ENCODE results near the gene PLD4.

Gene PLD4

GRCh38 chr14:104970231-104971068, 45.8 kb downstream of the PLD4 start:
- peak; percentile 81 for DNase-seq (ENCODE audit: low read depth)
- peak overlapping the region; percentile 43 for H3K4me3 ChIP-seq (ENCODE audit: low read depth, low read length)
- no peak for TF ChIP-seq CTCF (IDR thresholded peaks at IDR 0.05; ENCODE audit: low read depth, low read length, missing control alignments)
- in situ Hi-C loops (cut with HindIII; ENCODE audit: low sequenced_read_pairs) = no loop called here

GRCh38 chr14:104971447-104972240, 47.0 kb downstream of the PLD4 start:
- no peak overlapping the region for H3K4me3 ChIP-seq (ENCODE audit: low read depth, low read length)
- DNase-seq (ENCODE audit: low read depth) = no peak
- in situ Hi-C loops (cut with HindIII; ENCODE audit: low sequenced_read_pairs) = no loop called here
- no peak for TF ChIP-seq CTCF (IDR thresholded peaks at IDR 0.05; ENCODE audit: low read depth, low read length, missing control alignments)

- no peak for DNase-seq (ENCODE audit: low read depth)
- H3K4me3 ChIP-seq (ENCODE audit: low read depth, low read length) = no peak overlapping the region
- in situ Hi-C loops (cut with HindIII; ENCODE audit: low sequenced_read_pairs) = no loop called here
- no peak for TF ChIP-seq CTCF (IDR thresholded peaks at IDR 0.05; ENCODE audit: low read depth, low read length, missing control alignments)
Measured at GRCh38 chr14:104972301-104973134, 47.8 kb downstream of the PLD4 start.

GRCh38 chr14:104973135-104973384, 48.4 kb downstream of the PLD4 start:
- in situ Hi-C loops (cut with HindIII; ENCODE audit: low sequenced_read_pairs) = no loop called here
- no peak overlapping the region for H3K4me3 ChIP-seq (ENCODE audit: low read depth, low read length)
- DNase-seq (ENCODE audit: low read depth) = peak; percentile 91
- no peak for TF ChIP-seq CTCF (IDR thresholded peaks at IDR 0.05; ENCODE audit: low read depth, low read length, missing control alignments)

- in situ Hi-C loops (cut with HindIII; ENCODE audit: low sequenced_read_pairs) = no loop called here
- H3K4me3 ChIP-seq (ENCODE audit: low read depth, low read length) = no peak overlapping the region
- peak; percentile 32 for DNase-seq (ENCODE audit: low read depth)
- no peak for TF ChIP-seq CTCF (IDR thresholded peaks at IDR 0.05; ENCODE audit: low read depth, low read length, missing control alignments)
Measured at GRCh38 chr14:104973385-104974145, 48.9 kb downstream of the PLD4 start.

GRCh38 chr14:104974146-104974541, 49.5 kb downstream of the PLD4 start:
- no peak overlapping the region for H3K4me3 ChIP-seq (ENCODE audit: low read depth, low read length)
- TF ChIP-seq CTCF (IDR thresholded peaks at IDR 0.05; ENCODE audit: low read depth, low read length, missing control alignments) = no peak
- DNase-seq (ENCODE audit: low read depth) = no peak
- in situ Hi-C loops (cut with HindIII; ENCODE audit: low sequenced_read_pairs) = no loop called here

All from astrocyte of the cerebellum (primary cell).